Measurements from ENCODE around the gene LCN10. TPM values are rescaled to one million over a fixed set of nuclear protein-coding genes. Genes with fewer than 3 reads are reported as not detected.
"Not testable (repeated sequence)": the region's sequence is repeated elsewhere in the genome, so short reads cannot be mapped to it uniquely, and the experiment has no call there.

The LCN10 gene
- 1 to 10 TPM; 1.2 to 1.5 TPM for total RNA-seq

DNA sequence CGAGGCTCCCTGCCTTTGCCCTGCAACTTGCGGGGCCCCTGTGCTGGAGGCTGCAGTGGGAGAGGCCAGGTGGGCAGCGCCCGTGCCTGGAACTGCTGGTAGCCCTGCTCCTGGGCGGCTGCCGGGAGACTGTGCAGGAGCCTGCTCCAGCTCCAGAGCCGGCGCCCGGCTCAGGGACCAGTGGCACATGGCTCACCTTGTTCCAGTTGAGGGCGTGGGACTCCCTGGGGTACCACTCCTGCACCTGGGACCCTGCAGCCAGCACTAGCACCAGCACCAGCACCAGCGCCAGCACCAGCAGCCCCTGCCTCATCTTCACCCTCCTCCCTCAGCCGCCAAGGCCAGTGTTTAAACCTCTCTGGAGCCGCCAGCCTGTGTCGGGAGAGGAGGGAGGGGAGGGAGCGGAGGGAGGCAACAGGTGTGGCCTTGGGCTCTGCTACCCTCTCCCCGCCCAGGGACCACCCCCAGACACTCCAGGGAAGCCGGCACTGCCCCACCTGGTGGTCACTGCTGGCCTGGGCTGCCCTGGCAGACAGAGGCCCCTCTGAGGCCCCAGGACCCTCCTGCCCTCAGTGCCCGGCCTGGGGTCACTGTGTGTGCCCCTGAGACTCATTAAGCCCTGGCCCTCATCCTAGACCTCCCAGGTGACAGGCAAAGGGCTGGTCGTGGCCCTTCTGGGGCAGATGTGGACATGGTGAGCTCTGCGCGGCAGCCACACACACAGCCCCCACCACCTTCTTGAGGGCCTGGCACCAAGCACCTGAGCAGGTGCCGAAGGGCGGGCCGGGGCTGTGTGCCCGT lies at the start of gene LCN10:
LCN10 (minus strand) TSS at position 350 of the 801 bp plus-strand sequence; CDS start at position 313, 37 bp downstream.
- DNase-seq: no peak
- Mint-ChIP-seq H3K9me3 (no peaks in the 10 kb centered on the region), H3K27ac (no peak within 1 kb of the TSS), H3K4me3 (peak within 1 kb of the TSS; percentile 49), H3K36me3 (no peaks in the 10 kb centered on the region), H3K4me1 (ENCODE audit: low read depth) (peaks cover 12% of the 10 kb centered on the region), H3K27me3 (no peaks in the 10 kb centered on the region)
- ChIA-PET POLR2A (no interaction called here), CTCF (interaction anchor here (1.4 to 1.5 kb wide), 2 partner anchors 15 to 16 kb away, joined by 6 to 8 read pairs; partner anchors contain the start of gene LCN8)
- intact Hi-C loops (cut with micrococcal nuclease): no loop called here

DNA sequence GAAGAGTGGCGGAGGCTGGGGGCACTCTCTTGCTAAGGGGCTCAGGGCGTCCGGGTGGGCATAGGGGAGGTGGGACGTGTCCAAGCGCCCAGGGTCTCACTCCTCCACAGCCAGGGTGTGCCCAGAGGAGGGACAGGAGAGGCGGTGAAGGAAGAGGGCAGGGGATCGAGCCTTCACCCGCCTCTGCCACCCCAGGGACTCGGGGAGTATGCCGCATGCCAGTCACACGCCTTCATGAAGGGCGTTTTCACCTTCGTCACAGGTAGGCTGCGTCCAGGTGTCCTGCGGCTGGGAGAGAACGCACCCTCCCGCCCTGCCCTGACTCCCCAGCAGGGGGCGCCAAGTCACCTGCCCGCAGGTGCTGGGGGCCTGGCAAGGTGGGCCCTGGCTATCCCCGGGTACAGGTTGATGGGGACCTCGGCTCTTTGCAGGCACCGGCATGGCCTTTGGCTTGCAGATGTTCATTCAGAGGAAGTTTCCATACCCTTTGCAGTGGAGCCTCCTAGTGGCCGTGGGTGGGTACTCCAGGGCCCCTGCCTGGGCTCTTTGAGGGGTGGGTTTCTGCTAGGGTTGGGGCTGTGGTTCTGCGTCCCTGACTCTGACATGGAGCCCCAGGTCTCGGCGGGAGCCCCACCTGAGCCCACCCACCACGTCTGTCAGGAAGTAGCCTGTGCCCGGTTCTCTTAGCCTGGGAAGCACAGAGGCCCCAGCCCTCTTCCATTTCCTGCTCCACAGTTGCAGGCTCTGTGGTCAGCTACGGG lies 49.0 kb upstream of the LCN10 start:
- peak; percentile 74 for DNase-seq

DNA sequence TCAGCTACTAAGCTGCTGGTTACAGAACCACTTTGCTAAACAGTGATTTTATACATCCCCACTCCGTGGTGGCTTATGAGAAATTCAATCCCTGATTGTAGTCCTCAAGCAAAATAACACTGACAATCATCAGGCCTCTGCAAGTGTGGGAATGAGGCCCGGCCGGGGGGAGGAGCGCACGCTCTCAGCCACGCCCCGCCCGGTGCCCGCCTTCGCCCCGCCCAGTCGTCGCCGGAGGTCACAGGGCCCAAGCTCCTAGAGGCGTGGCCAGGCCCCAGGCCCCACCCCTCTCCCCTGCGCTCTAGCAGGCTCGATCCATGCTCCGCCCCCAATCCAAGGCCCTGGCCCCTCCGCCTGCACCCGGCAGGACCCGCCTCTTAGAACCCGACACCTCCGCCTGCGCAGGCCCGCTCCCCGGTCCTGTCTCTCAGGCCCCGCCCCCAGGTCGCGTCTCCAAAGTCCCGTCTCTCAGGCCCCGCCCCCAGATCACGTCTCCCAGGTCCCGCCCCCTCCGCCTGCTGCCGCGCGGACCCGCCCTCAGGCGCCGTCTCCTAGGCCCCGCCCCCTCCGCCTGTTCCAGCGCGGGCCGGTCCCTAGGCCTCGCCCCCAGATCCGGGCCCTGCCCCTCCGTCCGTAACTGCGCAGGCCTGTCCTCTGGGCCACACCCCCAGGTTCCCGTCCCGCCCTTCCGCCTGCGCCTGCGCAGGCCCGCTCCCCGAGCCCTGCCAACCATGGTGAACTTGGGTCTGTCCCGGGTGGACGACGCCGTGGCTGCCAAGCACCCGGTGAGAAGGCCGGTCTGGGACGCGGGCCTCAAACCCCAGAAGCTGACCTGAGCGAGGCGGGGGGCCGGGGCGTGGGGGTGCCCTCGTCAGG lies 48.1 kb upstream of the LCN10 start, which contains the start of gene TMEM141:
TMEM141 (plus strand) TSS at position 705 of the 876 bp plus-strand sequence; CDS start at position 732, 27 bp downstream.
- CTCF ChIA-PET: interaction anchor here (0.5 to 2.9 kb wide), 8 partner anchors 12 to 256 kb away, joined by 3 to 20 read pairs (median 4); no protein-coding TSS in a partner anchor
- intact Hi-C loops (cut with micrococcal nuclease): loop anchor here (1.0 to 5.0 kb wide), 12 partner anchors 9 to 451 kb away; partner anchors contain the start of genes AJM1, RABL6, RNF208 and SEC16A

More for the DNA sequence above, 49.0 kb upstream of the LCN10 start:
- Mint-ChIP-seq H3K4me3 (peak overlapping the region; percentile 81), H3K27ac (peak overlapping the region; percentile 79), H3K36me3 (no peaks in the 10 kb centered on the region), H3K9me3 (no peaks in the 10 kb centered on the region), H3K27me3 (peaks cover 1% of the 10 kb centered on the region), H3K4me1 (ENCODE audit: low read depth) (peaks cover 21% of the 10 kb centered on the region)
- intact Hi-C loops (cut with micrococcal nuclease): loop anchor here (1.0 to 5.0 kb wide), 11 partner anchors 9 to 451 kb away; partner anchors contain the start of genes AJM1, RABL6, RNF208 and TRAF2
- ChIA-PET POLR2A (interaction anchor here (0.6 to 1.2 kb wide), 2 partner anchors 64 to 238 kb away, joined by 5 read pairs; no protein-coding TSS in a partner anchor), CTCF (interaction anchor here (0.8 to 3.0 kb wide), 12 partner anchors 10 to 464 kb away, joined by 3 to 23 read pairs (median 4); partner anchors contain the start of genes AJM1 and RABL6)

DNA sequence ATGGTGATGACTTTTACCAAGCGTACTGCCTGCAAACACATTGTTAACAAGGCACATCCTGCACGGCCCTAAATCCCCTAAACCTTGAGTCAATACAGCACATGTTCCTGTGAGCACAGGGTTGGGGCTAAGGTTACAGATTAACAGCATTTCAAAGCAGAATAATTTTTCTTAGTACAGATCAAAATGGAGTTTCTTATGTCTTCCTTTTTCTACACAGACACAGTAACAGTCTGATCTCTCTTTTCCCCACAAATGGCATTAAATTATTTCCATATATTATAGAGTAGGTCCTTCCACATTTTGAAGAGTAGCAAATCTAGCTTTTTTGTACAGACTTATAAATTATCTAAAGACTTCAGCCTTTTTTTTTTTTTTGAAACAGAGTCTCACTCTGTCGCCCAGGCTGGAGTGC lies 46.8 kb upstream of the LCN10 start:
- POLR2A ChIA-PET: no interaction called here
- CTCF ChIA-PET: interaction anchor here (0.6 kb wide), 1 partner anchor 241 kb away, joined by 3 read pairs; no protein-coding TSS in a partner anchor
- H3K36me3 Mint-ChIP-seq: no peaks in the 10 kb centered on the region
- no peak overlapping the region for H3K4me3 Mint-ChIP-seq
- intact Hi-C loops (cut with micrococcal nuclease): loop anchor here (5.0 kb wide), 1 partner anchor 203 kb away; the partner anchor contains the start of gene PAXX
- no peak for DNase-seq
- peaks cover 28% of the 10 kb centered on the region for H3K4me1 Mint-ChIP-seq (ENCODE audit: low read depth)
- no peaks in the 10 kb centered on the region for H3K9me3 Mint-ChIP-seq
- H3K27me3 Mint-ChIP-seq: peaks cover 1% of the 10 kb centered on the region
- H3K27ac Mint-ChIP-seq: no peak overlapping the region

More for the DNA sequence above, 48.1 kb upstream of the LCN10 start, which contains the start of gene TMEM141:
- peaks cover 21% of the 10 kb centered on the region for H3K4me1 Mint-ChIP-seq (ENCODE audit: low read depth)
- POLR2A ChIA-PET: interaction anchor here (1.2 to 1.4 kb wide), 2 partner anchors 239 to 450 kb away, joined by 4 to 5 read pairs; partner anchors contain the start of gene TUBB4B
- H3K9me3 Mint-ChIP-seq: no peaks in the 10 kb centered on the region
- DNase-seq: peak; percentile 100
- peak within 1 kb of the TSS; percentile 81 for H3K4me3 Mint-ChIP-seq
- H3K36me3 Mint-ChIP-seq: no peaks in the 10 kb centered on the region
- H3K27ac Mint-ChIP-seq: peak within 1 kb of the TSS; percentile 79
- H3K27me3 Mint-ChIP-seq: peaks cover 1% of the 10 kb centered on the region

DNA sequence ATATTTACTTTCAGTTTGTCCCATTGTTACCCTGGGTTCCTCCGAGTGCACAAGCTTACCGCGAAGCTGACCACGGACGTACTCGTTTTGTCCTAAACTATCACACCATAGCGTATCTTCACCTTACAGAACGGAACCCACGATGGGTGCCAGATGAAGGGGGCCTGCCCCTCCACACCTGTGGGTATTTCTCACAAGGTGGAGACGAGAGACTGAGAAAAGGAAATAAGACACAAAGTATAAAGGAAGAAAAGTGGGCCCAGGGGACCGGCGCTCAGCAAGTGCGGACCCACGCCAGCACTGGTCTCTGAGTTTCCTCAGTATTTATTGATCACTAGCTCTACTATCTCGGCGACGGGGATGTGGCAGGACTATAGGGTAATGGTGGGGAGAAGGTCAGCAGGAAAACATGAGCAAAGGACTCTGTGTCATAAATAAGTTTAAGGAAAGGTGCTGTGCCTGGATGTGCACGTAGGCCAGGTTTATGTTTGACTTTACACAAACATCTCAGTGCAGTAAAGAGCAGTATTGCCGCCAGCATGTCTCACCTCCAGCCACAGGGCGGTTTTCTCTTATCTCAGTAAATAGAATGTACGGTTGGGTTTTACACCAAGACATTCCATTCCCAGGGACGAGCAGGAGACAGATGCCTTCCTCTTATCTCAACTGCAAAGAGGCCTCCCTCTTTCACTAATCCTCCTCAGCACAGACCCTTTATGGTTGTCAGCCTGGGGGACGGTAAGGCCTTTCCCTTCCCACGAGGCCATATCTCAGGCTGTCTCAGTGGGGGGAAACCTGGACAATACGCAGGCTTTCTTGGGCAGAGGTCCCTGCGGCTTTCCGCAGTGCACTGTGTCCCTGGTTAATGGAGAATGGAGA lies 46.1 kb upstream of the LCN10 start:
- intact Hi-C loops (cut with micrococcal nuclease): loop anchor here (5.0 kb wide), 1 partner anchor 203 kb away; the partner anchor contains the start of gene PAXX

DNA sequence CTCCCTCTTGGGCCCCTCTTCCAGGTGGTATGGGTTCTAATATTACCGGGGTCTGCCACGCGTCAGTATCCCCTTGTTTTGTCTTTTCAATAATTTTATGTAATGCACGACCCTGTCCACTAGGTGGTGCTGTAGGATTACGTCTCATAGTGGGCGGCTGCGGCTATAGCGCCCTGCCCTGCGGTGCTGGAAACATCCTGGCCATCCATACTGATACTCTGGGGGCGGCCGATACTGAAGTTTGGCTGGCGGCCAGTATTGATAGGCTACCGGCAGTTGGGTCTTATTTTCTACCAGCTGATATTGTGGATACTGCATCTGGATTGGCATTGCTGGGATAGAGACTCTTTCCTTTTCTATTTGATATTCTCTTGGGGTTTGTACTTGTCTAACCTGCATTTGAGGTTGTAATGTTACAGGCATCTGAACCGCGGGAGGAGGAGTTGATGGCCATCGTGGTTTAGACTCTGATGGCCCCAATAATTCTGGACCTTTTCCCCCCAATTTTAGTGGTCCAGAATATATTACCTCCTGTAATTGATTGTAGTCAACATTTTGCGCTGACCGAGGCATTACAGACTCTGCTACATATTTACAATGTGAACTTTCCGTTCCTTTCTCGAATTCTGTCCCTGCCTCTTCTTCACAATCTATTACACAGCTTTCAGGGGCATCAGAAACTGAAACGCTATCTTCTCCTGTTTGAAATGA lies 45.1 kb upstream of the LCN10 start:
- no peak overlapping the region for H3K4me3 Mint-ChIP-seq
- intact Hi-C loops (cut with micrococcal nuclease): loop anchor here (1.0 to 5.0 kb wide), 2 partner anchors 204 to 247 kb away; partner anchors contain the start of gene PAXX
- no peaks in the 10 kb centered on the region for H3K36me3 Mint-ChIP-seq
- CTCF ChIA-PET: interaction anchor here (0.6 to 3.3 kb wide), 16 partner anchors 10 to 308 kb away, joined by 3 to 16 read pairs (median 3); partner anchors contain the start of gene CLIC3
- peaks cover 1% of the 10 kb centered on the region for H3K27me3 Mint-ChIP-seq
- POLR2A ChIA-PET: no interaction called here
- H3K4me1 Mint-ChIP-seq (ENCODE audit: low read depth): peaks cover 25% of the 10 kb centered on the region
- DNase-seq: peak; percentile 84
- no peak overlapping the region for H3K27ac Mint-ChIP-seq
- H3K9me3 Mint-ChIP-seq: no peaks in the 10 kb centered on the region

More for the DNA sequence above, 46.1 kb upstream of the LCN10 start:
- peak overlapping the region; percentile 13 for H3K27ac Mint-ChIP-seq
- POLR2A ChIA-PET, H3K4me3 Mint-ChIP-seq, DNase-seq, H3K36me3 Mint-ChIP-seq, H3K27me3 Mint-ChIP-seq, H3K9me3 Mint-ChIP-seq: not testable (repeated sequence)
- peaks cover 28% of the 10 kb centered on the region for H3K4me1 Mint-ChIP-seq (ENCODE audit: low read depth)
- CTCF ChIA-PET: interaction anchor here (1.2 to 3.3 kb wide), 7 partner anchors 11 to 307 kb away, joined by 3 to 16 read pairs (median 4); no protein-coding TSS in a partner anchor

DNA sequence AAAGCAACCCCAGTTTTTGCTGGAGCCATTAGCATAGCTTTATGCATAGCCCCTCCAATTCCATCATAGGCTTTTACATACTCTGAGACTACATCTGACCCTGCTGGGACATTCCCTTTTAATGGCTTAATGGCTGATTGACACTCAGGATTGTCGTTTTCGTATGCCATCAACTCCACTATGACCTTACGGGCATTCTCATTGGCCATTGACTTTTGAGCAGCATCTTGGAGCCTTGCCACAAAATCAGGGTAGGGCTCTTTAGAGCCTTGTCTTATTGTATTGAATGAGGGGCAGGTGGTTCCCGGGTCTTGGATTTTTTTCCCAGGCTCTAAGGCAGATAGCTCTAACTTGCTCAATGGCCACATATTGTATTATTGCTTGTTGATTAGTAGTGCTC lies 44.2 kb upstream of the LCN10 start:
- peaks cover 21% of the 10 kb centered on the region for H3K4me1 Mint-ChIP-seq (ENCODE audit: low read depth)
- H3K27me3 Mint-ChIP-seq, H3K9me3 Mint-ChIP-seq, H3K27ac Mint-ChIP-seq, H3K36me3 Mint-ChIP-seq, POLR2A ChIA-PET, H3K4me3 Mint-ChIP-seq, DNase-seq: not testable (repeated sequence)
- CTCF ChIA-PET: interaction anchor here (0.6 to 3.3 kb wide), 12 partner anchors 9 to 281 kb away, joined by 3 to 16 read pairs (median 4); no protein-coding TSS in a partner anchor
- intact Hi-C loops (cut with micrococcal nuclease): loop anchor here (1.0 to 5.0 kb wide), 2 partner anchors 205 to 248 kb away; partner anchors contain the start of gene PAXX

DNA sequence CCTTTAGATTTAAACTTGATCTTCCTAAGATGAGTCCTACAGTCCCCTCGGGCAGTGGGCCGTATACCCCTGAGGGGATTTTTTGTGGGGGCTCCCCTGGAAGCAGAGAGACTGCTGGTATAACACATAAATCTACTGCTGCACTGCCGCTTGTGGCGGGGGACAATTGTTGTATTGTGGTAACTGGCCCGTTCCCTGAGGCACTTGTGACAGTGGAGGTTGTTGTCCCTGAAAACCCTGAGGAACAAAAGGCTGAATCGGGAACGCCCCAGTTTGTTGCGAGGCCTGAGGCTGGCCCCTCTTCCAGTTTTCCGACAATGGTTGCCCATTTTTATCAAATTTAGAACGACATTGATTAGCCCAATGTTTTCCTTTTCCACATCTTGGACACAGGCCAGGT lies 43.7 kb upstream of the LCN10 start:
- Mint-ChIP-seq H3K4me3 (no peak overlapping the region), H3K9me3 (no peaks in the 10 kb centered on the region), H3K27me3 (peaks cover 1% of the 10 kb centered on the region), H3K27ac (no peak overlapping the region), H3K4me1 (ENCODE audit: low read depth) (peaks cover 19% of the 10 kb centered on the region), H3K36me3 (no peaks in the 10 kb centered on the region)
- intact Hi-C loops (cut with micrococcal nuclease): loop anchor here (5.0 kb wide), 1 partner anchor 206 kb away; the partner anchor contains the start of gene PAXX
- POLR2A ChIA-PET: no interaction called here
- CTCF ChIA-PET: interaction anchor here (1.0 to 3.3 kb wide), 11 partner anchors 8 to 249 kb away, joined by 3 to 16 read pairs (median 3); no protein-coding TSS in a partner anchor
- no peak for DNase-seq

DNA sequence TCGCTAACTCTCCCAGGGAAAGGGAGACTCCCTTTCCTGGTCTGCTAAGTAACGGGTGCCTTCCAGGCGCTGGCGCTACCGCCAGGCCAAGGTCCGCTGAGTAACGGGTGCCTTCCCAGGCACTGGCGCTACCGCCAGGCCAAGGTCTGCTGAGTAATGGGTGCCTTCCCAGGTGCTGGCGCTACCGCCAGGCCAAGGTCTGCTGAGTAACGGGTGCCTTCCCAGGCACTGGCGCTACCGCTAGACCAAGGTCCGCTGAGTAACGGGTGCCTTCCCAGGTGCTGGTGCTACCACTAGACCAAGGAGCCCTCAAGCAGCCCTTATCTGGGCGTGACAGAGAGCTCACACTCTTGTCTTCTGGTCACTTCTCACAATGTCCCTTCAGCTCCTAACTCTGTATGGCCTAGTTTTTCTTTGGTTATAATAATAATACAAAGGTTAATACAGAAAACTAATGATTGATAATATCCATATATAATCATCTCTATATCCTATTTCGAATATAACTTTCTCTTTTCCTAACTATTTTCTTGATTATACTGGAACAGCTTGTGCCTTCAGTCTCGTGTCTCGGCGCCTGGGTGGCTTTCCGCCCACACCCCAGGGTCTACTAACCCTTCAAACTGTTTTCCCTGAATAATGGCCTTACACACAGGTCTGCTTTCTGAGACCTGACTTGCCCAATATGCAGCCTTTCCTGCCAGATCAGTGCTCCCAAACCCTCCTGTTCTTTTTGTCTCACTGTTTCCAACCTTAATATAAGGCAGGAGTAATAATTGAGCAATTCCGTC lies 43.0 kb upstream of the LCN10 start:
- peaks cover 19% of the 10 kb centered on the region for H3K4me1 Mint-ChIP-seq (ENCODE audit: low read depth)
- CTCF ChIA-PET: interaction anchor here (1.0 to 3.3 kb wide), 5 partner anchors 14 to 249 kb away, joined by 3 to 16 read pairs (median 3); no protein-coding TSS in a partner anchor
- DNase-seq, H3K36me3 Mint-ChIP-seq, H3K27ac Mint-ChIP-seq, H3K27me3 Mint-ChIP-seq, H3K9me3 Mint-ChIP-seq, POLR2A ChIA-PET, H3K4me3 Mint-ChIP-seq: not testable (repeated sequence)
- intact Hi-C loops (cut with micrococcal nuclease): loop anchor here (5.0 kb wide), 1 partner anchor 207 kb away; the partner anchor contains the start of gene PAXX

All from activated CD4-positive, alpha-beta memory T cell treated with anti-CD3 and anti-CD28 coated beads for 36 hours (primary cell).